Neural crest cell (in vitro differentiated cells): Measurements from ENCODE around the gene TMEM209. TPM values are rescaled to one million over a fixed set of nuclear protein-coding genes. Genes with fewer than 3 reads are reported as not detected.

Experiments
- DNase-seq: peaks from one replicate; pipeline ENCODE4 v3.0.0; 2021; ENCODE audit warnings: low read depth, mixed read lengths, low spot score
- H3K27ac Mint-ChIP-seq: one replicate; pipeline ENCODE4 v1.8.0; 2021; ENCODE audit warnings: mild to moderate bottlenecking, mixed read lengths; ENCODE audit not compliant: unreplicated experiment
- H3K27me3 Mint-ChIP-seq: 2 replicates; pipeline ENCODE4 v1.8.0; 2021; ENCODE audit warnings: low read depth, mild to moderate bottlenecking, mixed read lengths
- H3K36me3 Mint-ChIP-seq: 2 replicates; pipeline ENCODE4 v1.8.0; 2021; ENCODE audit warnings: low read depth, mild to moderate bottlenecking, mixed read lengths
- H3K4me1 Mint-ChIP-seq: 2 replicates; pipeline ENCODE4 v1.8.0; 2021; ENCODE audit warnings: mixed read lengths
- H3K4me3 Mint-ChIP-seq: one replicate; pipeline ENCODE4 v1.8.0; 2021; ENCODE audit warnings: mild to moderate bottlenecking, mixed read lengths
- H3K9me3 Mint-ChIP-seq: 2 replicates; pipeline ENCODE4 v1.8.0; 2021; ENCODE audit warnings: mixed read lengths
- total RNA-seq: library from RNA; stranded (reverse); gene quantifications from 2 replicates; pipeline ENCODE4 v1.2.1, GENCODE V29; 2021
- TF ChIP-seq, protein P1 (sequence below): fragments of 200-600 bp; sonication (generic); conservative IDR thresholded peaks from 2 replicates; pipeline ENCODE4 v1.5.0; 2021; ENCODE audit warnings: antibody characterized with exemption, mild to moderate bottlenecking

The TMEM209 gene
- total RNA-seq, 1 donor from 2014 or later = 43.6 TPM

DNA sequence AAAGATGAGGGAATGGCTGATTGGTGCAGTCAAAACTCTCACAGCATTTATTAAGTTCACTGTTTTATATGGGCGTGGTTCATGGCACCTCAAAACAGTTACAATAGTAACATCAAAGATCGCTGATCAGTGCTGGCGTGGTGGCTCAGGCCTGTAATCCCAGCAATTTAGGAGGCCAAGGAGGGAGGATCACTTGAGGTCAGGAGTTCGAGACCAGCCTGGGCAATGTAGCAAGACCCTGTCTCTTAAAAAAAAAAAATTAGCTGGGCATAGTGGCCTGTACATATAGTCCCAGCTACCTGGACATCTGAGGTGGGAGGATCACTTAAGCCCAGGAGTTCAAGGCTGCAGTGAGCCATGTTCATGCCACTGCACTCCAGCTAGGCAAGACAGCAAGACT is 86.4 kb downstream of the TMEM209 start:
- H3K4me3 Mint-ChIP-seq = no peak overlapping the region
- no peaks in the 10 kb centered on the region for H3K27me3 Mint-ChIP-seq
- no peaks in the 10 kb centered on the region for H3K4me1 Mint-ChIP-seq
- no peak for DNase-seq
- peaks cover 18% of the 10 kb centered on the region for H3K36me3 Mint-ChIP-seq
- H3K9me3 Mint-ChIP-seq = no peaks in the 10 kb centered on the region
- H3K27ac Mint-ChIP-seq = no peak overlapping the region
- TF ChIP-seq, protein P1, sequence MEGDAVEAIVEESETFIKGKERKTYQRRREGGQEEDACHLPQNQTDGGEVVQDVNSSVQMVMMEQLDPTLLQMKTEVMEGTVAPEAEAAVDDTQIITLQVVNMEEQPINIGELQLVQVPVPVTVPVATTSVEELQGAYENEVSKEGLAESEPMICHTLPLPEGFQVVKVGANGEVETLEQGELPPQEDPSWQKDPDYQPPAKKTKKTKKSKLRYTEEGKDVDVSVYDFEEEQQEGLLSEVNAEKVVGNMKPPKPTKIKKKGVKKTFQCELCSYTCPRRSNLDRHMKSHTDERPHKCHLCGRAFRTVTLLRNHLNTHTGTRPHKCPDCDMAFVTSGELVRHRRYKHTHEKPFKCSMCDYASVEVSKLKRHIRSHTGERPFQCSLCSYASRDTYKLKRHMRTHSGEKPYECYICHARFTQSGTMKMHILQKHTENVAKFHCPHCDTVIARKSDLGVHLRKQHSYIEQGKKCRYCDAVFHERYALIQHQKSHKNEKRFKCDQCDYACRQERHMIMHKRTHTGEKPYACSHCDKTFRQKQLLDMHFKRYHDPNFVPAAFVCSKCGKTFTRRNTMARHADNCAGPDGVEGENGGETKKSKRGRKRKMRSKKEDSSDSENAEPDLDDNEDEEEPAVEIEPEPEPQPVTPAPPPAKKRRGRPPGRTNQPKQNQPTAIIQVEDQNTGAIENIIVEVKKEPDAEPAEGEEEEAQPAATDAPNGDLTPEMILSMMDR = no peak

DNA sequence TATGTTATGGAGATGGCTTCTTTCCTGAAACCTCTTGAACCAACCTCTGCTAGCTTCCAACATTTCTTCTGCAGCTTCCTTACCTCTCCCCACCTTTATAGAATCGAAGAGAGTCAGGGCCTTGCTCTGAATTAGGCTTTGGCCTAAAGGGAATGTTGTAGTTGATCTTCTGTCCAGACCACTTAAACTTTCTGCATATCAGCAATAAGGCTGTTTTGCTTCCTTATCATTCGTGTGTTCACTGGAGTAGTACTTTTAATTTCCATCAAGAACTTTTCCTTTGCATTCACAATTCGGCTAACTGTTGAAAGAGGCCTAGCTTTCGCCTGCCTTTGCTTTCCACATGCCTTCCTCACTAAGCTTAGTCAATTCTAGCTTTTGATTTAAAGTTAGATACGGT is 86.9 kb downstream of the TMEM209 start:
- TF ChIP-seq, protein P1 = no peak
- H3K27ac Mint-ChIP-seq = no peak overlapping the region
- H3K4me1 Mint-ChIP-seq = no peaks in the 10 kb centered on the region
- no peak overlapping the region for H3K4me3 Mint-ChIP-seq
- H3K27me3 Mint-ChIP-seq = no peaks in the 10 kb centered on the region
- DNase-seq = no peak
- H3K9me3 Mint-ChIP-seq = no peaks in the 10 kb centered on the region
- H3K36me3 Mint-ChIP-seq = peaks cover 18% of the 10 kb centered on the region

- no peak for DNase-seq
- TF ChIP-seq, protein P1 = no peak
- Mint-ChIP-seq H3K4me1 (no peaks in the 10 kb centered on the region), H3K9me3 (peaks cover 3% of the 10 kb centered on the region), H3K27me3 (no peaks in the 10 kb centered on the region), H3K27ac (no peak overlapping the region), H3K4me3 (no peak overlapping the region), H3K36me3 (peaks cover 13% of the 10 kb centered on the region)
These were observed 90.4 kb downstream of the TMEM209 start for GRCh38 chr7:130114776-130115175.

Other genes with a start within 250 kb of the TMEM209 start
- 33.6 and 35.1 TPM in 2 replicates for gene ZC3HC1, start 154.0 kb downstream of the TMEM209 start, total RNA-seq
- gene KLHDC10, start 134.9 kb downstream of the TMEM209 start, total RNA-seq = 32.4 and 33.8 TPM in 2 replicates
- gene SSMEM1, start 2.5 kb upstream of the TMEM209 start, total RNA-seq = not detected in 2 replicates
- gene CPA2, start 61.5 kb upstream of the TMEM209 start, total RNA-seq = 0.55 and 1.2 TPM in 2 replicates
- gene CPA4, start 87.8 kb upstream of the TMEM209 start, total RNA-seq = 0.41 and 0.72 TPM in 2 replicates
- gene CPA5, start 139.4 kb upstream of the TMEM209 start, total RNA-seq = not detected in 2 replicates
- gene CPA1, start 175.1 kb upstream of the TMEM209 start, total RNA-seq = not detected in 2 replicates
- 27.8 and 29.3 TPM in 2 replicates for gene CEP41, start 235.6 kb upstream of the TMEM209 start, total RNA-seq